Measurements from ENCODE around the gene CST6. TPM values are rescaled to one million over a fixed set of nuclear protein-coding genes. Genes with fewer than 3 reads are reported as not detected.

CST6 gene
- total and polyA plus RNA-seq, 2 of the 13 experiments (the other 11 are each of a cell fraction or from before 2014, with no cell fraction given), result not detected

DNA sequence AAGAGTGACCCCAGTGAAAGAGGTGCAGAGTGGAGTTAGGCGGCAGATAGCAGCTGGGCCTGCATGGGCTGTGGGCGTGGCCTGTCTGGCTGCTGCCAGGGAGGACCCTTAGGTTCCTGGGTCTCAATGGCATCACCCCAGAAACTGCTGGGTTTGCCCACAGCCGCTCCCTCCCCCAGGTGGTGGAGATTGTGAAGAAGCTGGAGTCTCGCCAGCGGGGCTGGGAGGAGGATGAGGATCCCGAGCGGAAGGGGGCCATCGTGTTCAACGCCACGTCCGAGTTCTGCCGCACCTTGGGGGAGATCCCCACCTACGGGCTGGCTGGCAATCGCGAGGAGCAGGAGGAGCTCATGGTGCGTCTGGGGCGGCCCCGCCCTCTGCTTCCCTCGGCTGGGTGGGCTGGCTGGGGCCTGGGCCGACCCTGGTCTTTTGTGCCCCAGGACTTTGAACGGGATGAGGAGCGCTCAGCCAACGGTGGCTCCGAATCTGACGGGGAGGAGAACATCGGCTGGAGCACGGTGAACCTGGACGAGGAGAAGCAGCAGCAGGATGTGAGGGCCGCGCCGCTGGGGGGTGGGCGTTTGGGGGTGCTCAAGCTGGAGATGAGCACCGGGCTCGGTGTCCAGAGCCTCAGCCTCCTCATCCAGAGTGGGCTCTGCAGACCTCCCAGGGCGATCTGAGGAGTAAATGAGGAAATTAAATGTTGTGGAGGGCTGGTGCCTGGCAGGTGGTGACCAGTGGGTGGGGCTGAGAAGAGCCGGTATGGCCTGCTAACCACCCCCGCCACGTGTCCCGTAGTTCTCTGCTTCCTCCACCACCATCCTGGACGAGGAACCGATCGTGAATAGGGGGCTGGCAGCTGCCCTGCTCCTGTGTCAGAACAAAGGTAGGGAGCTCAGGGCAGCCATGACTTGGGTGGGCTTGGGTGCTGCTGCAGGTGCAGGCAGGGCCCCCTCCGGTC, 35.3 kb upstream of the CST6 start:
- WGBS (ENCODE audit: low lambda C conversion rate), result 92% methylated on average over 43 of the region's 43 CpGs
- H3K27me3 ChIP-seq (ENCODE audit: control insufficient read depth in 1 of 2, insufficient read depth in 2 of 2, low read length in 2 of 2), result no peaks in the 10 kb centered on the region
- H3K9ac ChIP-seq (ENCODE audit: insufficient read depth, low read depth, low read length), result no peak overlapping the region
- ChIA-PET POLR2A (no interaction called here), CTCF (ENCODE audit: low intra/inter-chr PET ratio, low total read pairs) (no interaction called here)
- H3K4me1 ChIP-seq (ENCODE audit: insufficient read depth, low read length), result no peaks in the 10 kb centered on the region
- H3K27ac ChIP-seq (ENCODE audit: extremely low read length, insufficient read depth, low read length), result no peak overlapping the region
- in situ Hi-C loops (cut with HindIII; ENCODE audit: extremely low pct_ligation_motif_present, low pct_unique_long_range_greater_than_20kb) (no loop called here), intact Hi-C loops (cut with micrococcal nuclease; ENCODE audit: unreplicated experiment) (no loop called here)
- no peak overlapping the region for H3K4me2 ChIP-seq (ENCODE audit: low read depth, low read length)
- no peak overlapping the region for H3K4me3 ChIP-seq (replicated peaks in 1 of 3; ENCODE audit: insufficient read depth in 1 of 3, low read depth in 2 of 3, low read length in 3 of 3)
- no peaks in the 10 kb centered on the region for H3K9me3 ChIP-seq (ENCODE audit: low read length)
- BruUV-seq (replicated peaks), result no TSS peak
- DNase-seq (ENCODE audit: low spot score) (no peak), FAIRE-seq (no peak), ATAC-seq (no peak)
- H3K79me2 ChIP-seq (ENCODE audit: insufficient read depth, low read length), result no peaks in the 10 kb centered on the region
- peak; percentile 42; the same call in 1 of the 2 replicates for TF ChIP-seq RBFOX2 (IDR thresholded peaks at IDR 0.05; ENCODE audit: low read depth, low read length)
- TF ChIP-seq, protein P1, sequence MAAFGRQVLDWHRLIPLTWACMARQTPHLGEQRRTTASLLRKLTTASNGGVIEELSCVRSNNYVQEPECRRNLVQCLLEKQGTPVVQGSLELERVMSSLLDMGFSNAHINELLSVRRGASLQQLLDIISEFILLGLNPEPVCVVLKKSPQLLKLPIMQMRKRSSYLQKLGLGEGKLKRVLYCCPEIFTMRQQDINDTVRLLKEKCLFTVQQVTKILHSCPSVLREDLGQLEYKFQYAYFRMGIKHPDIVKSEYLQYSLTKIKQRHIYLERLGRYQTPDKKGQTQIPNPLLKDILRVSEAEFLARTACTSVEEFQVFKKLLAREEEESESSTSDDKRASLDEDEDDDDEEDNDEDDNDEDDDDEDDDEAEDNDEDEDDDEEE (CRISPR knock-in tag; IDR thresholded peaks at IDR 0.05), result no peak
- TF ChIP-seq ZNF367 (CRISPR knock-in tag; IDR thresholded peaks at IDR 0.05; ENCODE audit: borderline replicate concordance), result no peak
- TF ChIP-seq AGO2 (optimal IDR thresholded peaks at IDR 0.05; ENCODE audit: low read depth, low read length), result peak; percentile 57
- TF ChIP-seq ZFP91 (CRISPR knock-in tag; IDR thresholded peaks at IDR 0.05; ENCODE audit: borderline replicate concordance), result no peak
- H3K36me3 ChIP-seq (replicated peaks in 1 of 2; ENCODE audit: control insufficient read depth in 1 of 2, insufficient read depth in 2 of 2, low read length in 2 of 2), result peaks cover 5 to 24% of the 10 kb centered on the region in 2 experiments
- no peaks in the 10 kb centered on the region for H4K20me1 ChIP-seq (ENCODE audit: insufficient read depth, low read length)
- H2AFZ ChIP-seq (ENCODE audit: low read length), result no peak overlapping the region

All from HepG2 (cell line).